H1 (cell line): ENCODE measurements around the gene SPRYD3.

ENCODE experiments used
- CHD1 ChIP-seq: IDR thresholded peaks from 2 replicates; pipeline ENCODE4 v1.6.1; 2012; ENCODE audit warnings: low read depth, low read length, improper control_type of control experiment
- CTCF ChIP-seq, 3 experiments: IDR thresholded peaks; 1 replicate in 2 of 3; 2 replicates in 1 of 3; pipeline versions ENCODE4 v1.5.1 to v1.6.1; 2011; ENCODE audit warnings: low read length in 3 of 3, mild to moderate bottlenecking in 3 of 3, inconsistent platforms in 2 of 3, low read depth in 1 of 3, moderate library complexity in 1 of 3; ENCODE audit not compliant: insufficient read depth in 1 of 3; ENCODE audit errors: control extremely low read depth in 1 of 3
- EZH2 ChIP-seq: fragments of 200-600 bp; sonication (generic); IDR thresholded peaks from 2 replicates; pipeline ENCODE4 v1.7.1; 2012; ENCODE audit warnings: low read depth, mild to moderate bottlenecking, moderate library complexity, low read length, inconsistent platforms; ENCODE audit not compliant: severe bottlenecking
- HDAC2 ChIP-seq, 2 experiments: fragments of 300-600 bp in 1 of 2; sonication (generic) in 1 of 2; IDR thresholded peaks; 2 replicates each; pipeline ENCODE4 v1.6.1; 2011 to 2012; ENCODE audit warnings: low read depth in 2 of 2, low read length in 2 of 2, mild to moderate bottlenecking in 2 of 2, moderate library complexity in 2 of 2, borderline replicate concordance in 1 of 2, inconsistent platforms in 1 of 2
- POLR2A ChIP-seq, 2 experiments: IDR thresholded peaks; 1 replicate in 1 of 2; 2 replicates in 1 of 2; pipeline ENCODE4 v1.6.1; 2011; ENCODE audit warnings: low read depth in 2 of 2, low read length in 2 of 2, mild to moderate bottlenecking in 2 of 2; ENCODE audit errors: control extremely low read depth in 1 of 2
- RBBP5 ChIP-seq: IDR thresholded peaks from 2 replicates; pipeline ENCODE4 v1.7.1; 2012; ENCODE audit warnings: low read depth, mild to moderate bottlenecking, inconsistent platforms, low read length, moderate library complexity, borderline replicate concordance
- YY1 ChIP-seq: IDR thresholded peaks from 2 replicates; pipeline ENCODE4 v1.6.1; 2011; ENCODE audit warnings: low read depth, mild to moderate bottlenecking, low read length

GRCh38 chr12:53025250-53025649 is 53.9 kb downstream of the SPRYD3 start:
- TF ChIP-seq YY1 (no peak), CHD1 (no peak), RBBP5 (no peak), CTCF (IDR thresholded peaks at IDR 0.05; ENCODE audit: control extremely low read depth in 1 of 3, insufficient read depth in 1 of 3, low read depth in 1 of 3, low read length in 3 of 3) (no peak), POLR2A (IDR thresholded peaks at IDR 0.05; ENCODE audit: control extremely low read depth in 1 of 2, low read depth in 2 of 2, low read length in 2 of 2) (no peak), HDAC2 (IDR thresholded peaks at IDR 0.05; ENCODE audit: borderline replicate concordance in 1 of 2, low read depth in 2 of 2, low read length in 2 of 2) (no peak), EZH2 (no peak)
